Right renal cortex interstitium (tissue), 3 donors: ENCODE data around the gene GTF2A1. TPM values are rescaled to one million over a fixed set of nuclear protein-coding genes. Genes with fewer than 3 reads are reported as not detected.

Source experiments
- DNase-seq, 3 donors: peaks; one replicate each; pipeline ENCODE4 v3.0.0-alpha.2; 2013; ENCODE audit warnings: low read depth in 3 of 3, low spot score in 2 of 3
- polyA plus RNA-seq, 3 donors: library from polyadenylated mRNA; unstranded; fragments of 120-200 nt; gene quantifications; one replicate each; pipeline ENCODE4 v1.2.1, GENCODE V29; 2013; ENCODE audit not compliant: insufficient read length in 3 of 3

The GTF2A1 gene
- polyA plus RNA-seq, 3 donors, result 40.3 to 44.9 (median 41.4) TPM

GRCh38 chr14:81187832-81188522 lies 32.8 kb downstream of the GTF2A1 start:
- DNase-seq, result no peak

- DNase-seq, result no peak
Measured at GRCh38 chr14:81179631-81180030, 41.1 kb downstream of the GTF2A1 start.

- DNase-seq, result no peak
Measured at GRCh38 chr14:81178063-81178462, 42.7 kb downstream of the GTF2A1 start.

DNA sequence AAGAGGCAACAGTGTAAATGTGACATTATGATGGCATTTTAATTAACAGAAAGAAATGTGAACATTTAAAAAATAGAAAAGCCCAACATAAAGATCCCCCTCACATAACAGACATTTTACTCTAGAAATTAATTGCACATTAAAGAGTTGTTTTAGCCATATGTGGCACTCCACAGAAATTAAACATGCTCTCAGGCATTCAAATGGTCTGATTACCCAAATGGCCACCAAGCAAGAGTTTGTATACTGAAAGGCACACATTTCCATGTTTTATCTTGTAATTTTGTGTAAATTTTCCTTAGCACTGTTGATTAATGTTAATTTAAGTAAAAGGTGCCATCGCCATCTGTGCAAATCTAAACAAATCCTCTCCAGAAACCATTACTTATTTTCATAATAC lies 43.5 kb downstream of the GTF2A1 start:
- no peak for DNase-seq

DNA sequence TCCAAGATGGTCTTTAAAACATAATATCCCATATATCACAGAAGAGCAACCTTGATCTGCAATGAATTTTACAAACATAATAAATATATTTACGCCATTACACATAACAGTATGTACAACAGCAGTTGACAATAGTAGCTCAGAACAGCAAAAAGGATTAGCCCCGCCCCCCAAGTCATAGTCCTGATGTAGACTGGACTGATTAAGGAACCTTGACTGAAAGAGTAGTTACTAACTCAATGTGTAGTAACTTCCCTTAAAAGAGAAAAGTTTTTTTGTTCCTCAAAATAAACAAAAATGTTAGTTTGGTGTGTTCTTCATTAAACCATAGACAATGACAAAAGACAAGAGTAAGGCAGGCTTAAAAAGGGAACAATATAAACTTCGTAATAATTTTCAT lies 44.5 kb downstream of the GTF2A1 start:
- no peak for DNase-seq

GRCh38 chr14:81172881-81173280 lies 47.9 kb downstream of the GTF2A1 start:
- no peak for DNase-seq

DNA sequence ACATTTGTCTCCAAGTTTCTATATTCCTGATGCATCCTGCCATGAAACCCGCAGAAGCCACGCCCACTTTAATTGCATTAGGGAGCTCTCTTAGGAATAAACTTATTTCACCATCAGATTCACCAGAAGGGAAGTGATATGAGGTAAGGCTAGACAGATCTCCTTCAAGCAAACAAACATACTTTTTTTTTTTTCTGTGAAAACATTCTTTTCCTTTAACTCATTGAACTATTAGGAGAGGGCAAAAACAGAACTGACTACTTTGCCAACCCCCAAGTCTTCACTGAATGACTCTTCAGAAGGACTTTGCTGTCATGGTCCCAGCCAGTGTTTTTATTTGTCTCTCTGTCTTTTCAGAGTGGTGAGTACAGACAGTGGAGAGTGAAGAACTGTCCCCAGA lies 48.4 kb downstream of the GTF2A1 start:
- DNase-seq, result no peak

- DNase-seq, result no peak
Measured at GRCh38 chr14:81170829-81171195, 49.9 kb downstream of the GTF2A1 start.

GRCh38 chr14:81170104-81170828 lies 50.5 kb downstream of the GTF2A1 start:
- DNase-seq, result peak; percentile 79 to 88 (median 82)

GRCh38 chr14:81169711-81170103 lies 51.1 kb downstream of the GTF2A1 start:
- DNase-seq, result peak in 1 of 3 donors; percentile 15

GRCh38 chr14:81169267-81169666 lies 51.5 kb downstream of the GTF2A1 start:
- no peak for DNase-seq

- DNase-seq, result no peak
Measured at GRCh38 chr14:81166121-81166520, 54.6 kb downstream of the GTF2A1 start.

GRCh38 chr14:81165188-81165587 lies 55.6 kb downstream of the GTF2A1 start:
- no peak for DNase-seq

DNA sequence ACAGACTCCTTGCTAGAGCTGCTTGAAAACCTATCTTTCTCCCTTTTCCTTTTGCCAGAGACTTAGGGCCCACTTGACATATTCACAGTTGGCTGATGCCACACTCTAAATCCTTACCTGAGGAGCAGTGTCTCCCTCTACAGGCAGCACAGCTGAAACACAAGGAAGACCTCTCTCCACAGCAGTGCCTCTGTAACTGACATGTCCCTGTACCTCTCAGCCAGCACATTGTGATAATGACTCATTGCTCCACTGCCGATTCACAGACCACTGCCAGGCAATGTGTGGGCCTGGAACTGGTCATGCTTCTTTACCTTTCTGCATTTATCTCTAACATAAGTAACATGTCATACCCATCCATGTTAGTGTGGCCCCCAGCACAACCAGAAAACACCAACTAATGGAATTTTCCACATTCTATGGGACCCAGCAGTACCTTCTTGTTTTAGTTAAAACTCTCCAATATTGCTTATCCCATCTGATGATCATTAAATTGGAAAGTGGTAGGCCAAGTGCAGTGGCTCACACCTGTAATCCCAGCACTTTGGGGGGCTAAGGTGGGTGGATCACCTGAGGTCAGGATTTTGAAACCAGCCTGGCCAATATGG lies 56.5 kb downstream of the GTF2A1 start:
- DNase-seq, result peak in 1 of 3 donors; percentile 15

DNA sequence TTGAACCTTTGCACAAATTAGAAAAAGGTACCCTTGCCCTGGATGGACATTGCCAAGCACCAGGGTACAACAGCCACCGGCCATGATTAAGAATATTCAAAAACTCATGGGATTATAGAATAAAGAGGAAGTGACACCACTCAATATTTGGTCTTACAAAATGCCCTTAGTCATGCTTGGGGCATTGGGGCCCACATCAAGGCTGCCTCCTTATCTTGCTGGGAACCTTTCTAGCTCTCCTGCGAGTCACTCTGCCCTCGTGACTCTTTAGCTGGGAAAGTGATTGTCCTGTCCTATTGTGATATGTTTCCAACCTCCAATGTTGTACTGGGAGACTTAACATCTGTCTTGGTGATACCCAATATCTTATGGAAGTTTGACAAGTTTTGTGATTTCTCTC lies 57.8 kb downstream of the GTF2A1 start:
- DNase-seq, result no peak

GRCh38 chr14:81161749-81162148 lies 59.0 kb downstream of the GTF2A1 start:
- no peak for DNase-seq

- DNase-seq, result no peak
Measured at GRCh38 chr14:81161088-81161487, 59.7 kb downstream of the GTF2A1 start.

GRCh38 chr14:81157431-81157830 lies 63.3 kb downstream of the GTF2A1 start:
- no peak for DNase-seq

DNA sequence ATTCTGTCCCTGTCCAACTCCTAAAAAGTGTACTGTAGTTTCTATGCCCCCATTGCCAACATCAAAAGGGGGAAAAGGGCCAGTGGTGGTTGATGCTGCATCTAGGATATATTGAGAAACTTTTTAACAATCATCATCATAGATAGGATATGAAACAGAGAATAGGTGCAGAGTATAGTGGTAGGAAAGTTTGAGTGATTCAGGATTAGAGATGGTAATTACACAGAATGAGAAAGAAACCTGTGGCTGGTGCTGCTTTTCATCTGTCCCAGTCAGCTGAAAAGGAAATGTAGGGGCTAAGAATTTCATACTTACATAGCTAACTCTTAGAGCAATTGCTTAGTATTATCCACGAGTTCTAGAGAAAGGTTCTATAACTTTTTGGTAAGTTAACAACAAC lies 67.6 kb downstream of the GTF2A1 start:
- DNase-seq, result no peak

GRCh38 chr14:81148635-81149034 lies 72.1 kb downstream of the GTF2A1 start:
- DNase-seq, result no peak

DNA sequence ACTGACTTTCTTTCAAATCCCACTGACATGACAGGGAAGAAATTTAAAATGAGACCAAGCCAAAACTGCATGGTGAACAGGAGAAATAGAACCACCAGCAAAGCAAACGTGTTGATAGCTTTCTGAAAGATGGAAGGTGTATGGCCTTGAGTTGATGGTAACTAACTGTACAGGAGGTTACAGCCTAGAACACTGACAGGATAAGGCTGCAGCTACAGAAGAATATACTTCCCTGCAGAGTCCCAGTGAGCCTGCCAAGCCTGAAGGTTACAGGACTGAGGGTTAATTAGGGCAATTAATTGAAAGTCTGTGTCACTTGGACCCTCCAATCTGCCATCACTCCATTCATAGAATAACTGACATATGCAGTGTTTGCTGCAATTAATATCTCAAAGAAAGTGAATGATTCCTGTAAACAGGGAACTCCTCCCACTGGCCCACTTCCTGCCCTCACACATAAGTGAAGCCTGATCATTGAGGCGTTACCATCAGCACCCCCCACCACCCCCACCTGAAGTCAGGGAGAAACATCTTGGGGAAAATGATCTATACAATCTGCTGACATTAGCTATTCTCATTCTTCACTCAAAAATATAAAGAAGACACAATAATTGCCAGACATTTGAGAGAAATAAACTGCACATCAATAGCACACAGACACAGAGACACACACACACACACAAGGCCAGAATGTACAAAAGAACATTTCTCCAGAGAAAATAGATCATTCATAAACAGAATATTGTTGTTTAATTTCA lies 73.4 kb downstream of the GTF2A1 start:
- DNase-seq, result no peak
